Head of caudate nucleus (tissue), 42 donors: ENCODE data around the gene AURKA.
A peak's percentile ranks its signal among the peaks of the same experiment; 100 is the strongest.

Experiments
- DNase-seq, 42 donors: peaks; one replicate each; pipeline versions ENCODE4 v3.0.0 to v3.0.0-alpha.2; 2020 to 2021; ENCODE audit warnings: mixed read lengths in 7 of 42
- intact Hi-C: fragments of 100-400 bp; cut with DNase I; formaldehyde crosslinking; loops from one replicate; pipeline ENCODE4 v1.15.0; 2022

AURKA gene

GRCh38 chr20:56392132-56392880, at the start of gene AURKA, which contains the start of gene CSTF1:
Gene AURKA (minus strand): TSS chr20:56392215. CDS start chr20:56388197, 4,018 bp downstream.
Gene CSTF1 (plus strand): TSS chr20:56392645. CDS start chr20:56395553, 2,908 bp downstream.
- intact Hi-C loops, result loop anchor here (2.0 to 5.0 kb wide), 2 partner anchors 34 to 75 kb away; partner anchors contain the start of genes FAM210B and RTF2

GRCh38 chr20:56440346-56441007, 48.5 kb upstream of the AURKA start:
- DNase-seq, result no peak
- intact Hi-C loops, result no loop called here

More at GRCh38 chr20:56392132-56392880, at the start of gene AURKA, which contains the start of gene CSTF1:
- peak; percentile 96 to 100 (median 99) for DNase-seq

GRCh38 chr20:56439771-56440291, 47.8 kb upstream of the AURKA start:
- peak in 1 of 42 donors; percentile 35 for DNase-seq
- intact Hi-C loops, result no loop called here

DNA sequence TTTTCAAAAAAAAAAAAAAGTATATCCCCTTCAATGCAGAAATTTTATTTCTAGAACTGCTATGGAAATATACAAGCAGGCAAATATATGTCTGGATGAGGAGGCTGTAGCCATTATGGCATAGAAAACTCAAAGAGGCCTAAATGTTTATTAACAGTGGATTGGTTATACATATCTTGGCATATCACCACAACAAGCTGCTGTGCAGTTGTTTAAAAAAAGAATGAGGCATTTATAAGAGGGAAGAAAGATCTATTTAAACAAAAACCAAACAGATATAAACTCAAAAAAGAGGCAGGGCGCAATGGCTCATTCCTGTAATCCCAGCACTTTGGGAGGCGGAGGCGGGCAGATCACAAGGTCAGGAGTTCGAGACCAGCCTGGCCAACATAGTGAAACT, 46.3 kb upstream of the AURKA start:
- intact Hi-C loops, result no loop called here
- no peak for DNase-seq

DNA sequence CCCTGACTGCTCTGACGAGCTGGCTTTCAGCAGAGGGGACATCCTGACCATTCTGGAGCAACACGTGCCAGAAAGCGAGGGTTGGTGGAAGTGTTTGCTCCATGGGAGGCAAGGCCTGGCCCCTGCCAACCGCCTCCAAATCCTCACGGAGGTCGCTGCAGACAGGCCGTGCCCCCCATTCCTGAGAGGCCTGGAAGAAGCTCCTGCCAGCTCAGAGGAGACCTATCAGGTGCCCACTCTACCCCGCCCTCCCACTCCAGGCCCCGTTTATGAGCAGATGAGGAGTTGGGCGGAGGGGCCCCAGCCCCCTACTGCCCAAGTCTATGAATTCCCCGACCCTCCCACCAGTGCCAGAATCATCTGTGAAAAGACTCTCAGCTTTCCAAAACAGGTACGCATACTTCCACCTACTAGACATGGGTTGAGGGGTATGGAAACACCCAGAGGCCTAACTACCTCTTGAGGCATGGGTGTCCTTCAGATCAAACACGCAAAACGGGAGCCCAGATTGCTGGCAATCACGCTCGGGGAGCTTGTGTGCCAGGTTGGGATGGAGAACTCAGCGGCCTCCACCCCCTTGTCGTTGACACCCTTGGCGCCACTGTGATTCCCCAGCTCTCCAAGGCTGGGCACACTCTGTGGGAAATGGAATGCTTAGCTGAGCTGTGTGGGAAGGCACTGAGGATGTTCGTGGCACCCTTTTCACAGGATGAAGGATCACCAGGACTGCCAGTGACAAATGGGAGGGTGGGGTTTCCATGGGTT, 45.4 kb upstream of the AURKA start:
- intact Hi-C loops, result no loop called here
- DNase-seq, result no peak

DNA sequence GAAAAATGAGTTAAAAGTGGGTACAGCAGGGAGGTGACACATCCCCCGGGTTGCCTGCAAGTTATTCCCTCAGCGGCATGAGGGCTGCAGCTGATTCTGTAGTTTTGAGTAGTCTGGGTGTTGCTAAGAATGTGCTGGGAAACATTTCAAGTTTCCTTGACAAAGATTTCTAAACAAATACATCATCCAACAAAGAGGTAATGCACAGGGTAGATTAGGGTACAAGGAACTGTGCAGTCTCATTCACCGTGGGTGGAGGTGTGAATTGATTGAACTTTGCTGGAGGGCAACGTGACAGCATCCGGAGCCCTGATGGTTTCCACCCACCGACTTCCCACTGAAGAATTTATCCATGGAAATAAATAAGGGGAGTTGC, 41.9 kb upstream of the AURKA start:
- no peak for DNase-seq
- intact Hi-C loops, result no loop called here

DNA sequence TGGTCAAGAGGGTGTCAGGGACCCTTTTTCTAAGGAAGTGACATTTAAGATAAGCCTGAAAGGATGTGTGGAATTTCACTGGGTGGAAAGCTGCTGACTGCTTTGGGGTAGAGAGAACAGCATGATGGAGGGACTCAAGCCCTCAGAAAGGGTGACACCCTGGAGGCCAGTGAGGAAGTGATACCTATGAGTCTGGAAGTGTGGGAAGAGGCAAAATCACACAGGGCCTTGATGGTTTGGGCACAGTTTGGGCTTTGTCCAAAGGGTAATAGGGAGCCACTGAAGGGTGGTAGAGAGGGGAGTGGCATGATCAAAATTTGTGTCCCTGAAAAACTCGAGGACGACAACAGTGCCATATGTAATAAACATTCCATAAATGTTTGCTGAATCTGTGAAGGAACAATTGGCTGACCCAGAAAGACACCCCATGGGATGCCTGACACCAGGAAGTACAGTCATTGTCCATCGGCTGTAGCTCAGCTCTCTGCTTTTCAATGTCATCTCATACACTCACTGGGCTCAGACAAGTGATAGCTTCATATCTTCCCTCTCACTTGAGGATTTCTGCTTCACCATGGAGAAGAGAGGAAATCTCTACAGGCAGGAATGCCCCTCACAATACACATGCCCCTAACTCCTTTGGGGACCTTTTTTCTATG, 41.3 kb upstream of the AURKA start:
- intact Hi-C loops, result no loop called here

GRCh38 chr20:56431471-56431870, 39.5 kb upstream of the AURKA start:
- peak in 2 of 42 donors; percentile 14 to 39 for DNase-seq

More for the DNA sequence above, 41.3 kb upstream of the AURKA start:
- no peak for DNase-seq

GRCh38 chr20:56430957-56431356, 38.9 kb upstream of the AURKA start:
- no peak for DNase-seq
- intact Hi-C loops, result no loop called here

More at GRCh38 chr20:56431471-56431870, 39.5 kb upstream of the AURKA start:
- intact Hi-C loops, result no loop called here

DNA sequence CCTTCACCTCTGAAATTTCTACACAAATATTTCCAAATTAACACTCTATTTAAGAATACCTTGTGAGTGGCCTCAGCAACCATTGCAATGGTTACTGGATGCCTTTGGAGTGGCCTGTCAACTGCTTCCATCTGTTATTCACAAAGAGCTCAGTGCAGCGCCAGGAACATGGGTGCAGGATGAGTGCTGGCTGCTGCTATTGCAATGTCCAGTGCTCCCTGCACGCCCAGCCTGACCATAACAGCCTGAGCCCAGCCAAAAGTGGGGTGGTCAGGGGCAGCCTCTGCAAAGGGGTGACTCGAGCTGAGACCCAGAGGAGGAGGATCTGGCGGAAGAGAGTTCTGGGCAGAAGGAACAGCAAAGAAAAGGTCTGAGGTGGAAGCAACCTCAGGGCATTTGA, 38.4 kb upstream of the AURKA start:
- intact Hi-C loops, result no loop called here
- DNase-seq, result no peak

DNA sequence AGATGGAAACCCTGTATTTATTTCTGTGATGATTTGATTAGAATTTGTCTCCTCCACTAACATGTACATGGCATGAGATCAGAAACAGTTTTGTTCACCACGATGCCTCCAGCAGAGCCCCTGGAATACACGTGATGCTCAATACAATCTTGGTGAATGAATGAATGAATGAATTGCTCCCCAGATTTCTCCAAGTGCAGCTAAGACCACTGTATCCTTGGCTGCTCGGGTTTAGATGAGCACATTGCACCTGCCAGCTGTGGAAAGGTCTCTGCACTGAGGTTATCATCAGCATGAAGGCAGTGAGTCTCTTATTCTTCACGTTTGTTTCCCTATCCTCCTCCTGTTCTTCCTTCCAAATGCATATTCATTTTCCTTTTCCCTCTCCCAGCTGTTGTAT, 37.9 kb upstream of the AURKA start:
- intact Hi-C loops, result no loop called here
- DNase-seq, result no peak

DNA sequence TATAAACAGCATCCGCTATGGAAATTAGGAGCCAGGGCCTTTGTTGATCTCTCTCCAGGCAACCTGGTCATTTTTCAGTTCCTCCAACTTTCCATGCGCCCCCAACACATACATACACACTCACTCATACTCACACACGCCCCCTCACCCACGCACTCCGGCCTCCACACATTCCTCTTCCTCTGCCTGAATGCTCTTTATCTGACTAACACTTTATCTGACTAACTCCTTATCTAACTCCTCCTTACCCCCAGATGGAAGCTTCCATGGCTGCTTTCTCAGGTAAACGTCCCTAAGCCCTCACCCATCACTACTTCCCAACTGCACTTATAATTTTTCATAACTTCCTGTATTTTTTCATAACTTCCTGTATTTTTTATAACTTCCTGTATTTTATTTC, 37.5 kb upstream of the AURKA start:
- intact Hi-C loops, result no loop called here
- no peak for DNase-seq

- intact Hi-C loops, result no loop called here
These were observed 36.9 kb upstream of the AURKA start for GRCh38 chr20:56428881-56429280.

GRCh38 chr20:56428410-56428809, 36.4 kb upstream of the AURKA start:
- intact Hi-C loops, result no loop called here
- DNase-seq, result peak in 1 of 42 donors; percentile 8

More at GRCh38 chr20:56428881-56429280, 36.9 kb upstream of the AURKA start:
- DNase-seq, result peak in 1 of 42 donors; percentile 13

DNA sequence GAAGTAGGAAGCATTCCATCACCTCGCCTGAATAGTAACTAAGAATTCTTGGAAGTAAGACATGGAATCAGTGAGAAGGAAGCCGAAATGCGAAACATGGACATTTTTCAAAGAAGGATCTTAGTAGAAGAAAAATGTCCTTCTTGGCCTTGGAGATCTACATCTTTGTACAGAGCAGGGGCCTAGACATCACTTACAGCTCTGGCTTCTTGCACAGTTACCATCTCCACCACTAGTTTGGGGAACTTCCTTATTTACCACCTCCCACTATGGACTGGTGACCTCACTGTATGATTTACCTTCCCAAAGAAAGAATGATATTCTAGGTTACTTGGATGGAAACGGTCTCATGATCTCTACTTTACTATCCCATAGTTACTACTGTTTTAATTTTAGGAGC, 35.8 kb upstream of the AURKA start:
- DNase-seq, result no peak
- intact Hi-C loops, result no loop called here

DNA sequence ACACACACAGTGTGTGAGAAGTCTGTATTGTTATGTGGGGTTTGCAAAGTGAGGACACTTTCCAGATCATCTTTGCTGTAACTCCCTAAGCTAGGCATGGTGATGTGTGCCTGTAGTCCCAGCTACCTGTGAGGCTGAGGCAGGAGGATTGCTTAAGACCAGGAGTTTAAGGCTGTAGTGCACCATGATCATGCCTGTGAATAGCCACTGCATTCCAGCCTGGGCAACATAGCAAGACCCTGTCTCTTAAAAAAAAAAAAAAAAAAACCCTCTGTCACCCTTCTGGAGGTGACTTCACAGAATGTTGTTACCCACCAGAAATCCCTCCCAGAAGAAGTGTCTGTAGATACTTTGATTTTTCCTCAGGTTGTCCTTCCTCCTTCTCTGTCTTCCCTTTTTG, 34.9 kb upstream of the AURKA start:
- peak in 1 of 42 donors; percentile 12 for DNase-seq
- intact Hi-C loops, result no loop called here

GRCh38 chr20:56426026-56426425, 34.0 kb upstream of the AURKA start:
- intact Hi-C loops, result no loop called here
- DNase-seq, result no peak

GRCh38 chr20:56424931-56425330, 32.9 kb upstream of the AURKA start:
- DNase-seq, result peak in 2 of 42 donors; percentile 6 to 9
- intact Hi-C loops, result no loop called here

DNA sequence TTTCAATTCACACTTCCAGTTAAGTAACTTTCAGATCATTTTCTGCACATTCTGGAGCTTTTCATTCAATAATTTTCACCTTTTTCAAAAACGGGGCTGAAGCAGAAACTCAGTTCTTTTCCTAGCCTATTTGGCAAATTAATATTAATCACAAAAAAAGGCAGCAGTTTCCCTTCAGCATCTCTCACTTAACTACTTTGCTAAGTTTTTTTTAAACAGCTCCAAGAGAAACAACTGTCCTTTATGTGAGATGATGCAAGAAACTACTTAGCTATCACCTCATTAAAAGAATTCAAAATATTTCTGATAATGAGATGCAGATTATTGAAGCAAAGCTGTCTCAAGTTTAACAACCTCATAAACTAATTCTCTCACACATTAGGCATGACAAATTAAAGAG, 31.9 kb upstream of the AURKA start:
- no peak for DNase-seq
- intact Hi-C loops, result no loop called here
